Skin epidermis (tissue), 12 donors: ENCODE results near the gene IL17RA.
A peak's percentile ranks its signal among the peaks of the same experiment; 100 is the strongest.

ENCODE experiments used
- H3K27ac ChIP-seq, 21 experiments: fragments of 200-600 bp; sonication (generic) in 11 of 21; one replicate each; pipeline ENCODE4 v1.5.0; 2020; ENCODE audit warnings: mild to moderate bottlenecking in 3 of 21, inconsistent platforms in 2 of 21, moderate library complexity in 2 of 21
- H3K4me3 ChIP-seq, 7 experiments: fragments of 200-600 bp; sonication (generic) in 2 of 7; one replicate each; pipeline ENCODE4 v1.5.0; 2020; ENCODE audit warnings: inconsistent platforms in 2 of 7, mild to moderate bottlenecking in 2 of 7, moderate library complexity in 1 of 7

IL17RA gene

DNA sequence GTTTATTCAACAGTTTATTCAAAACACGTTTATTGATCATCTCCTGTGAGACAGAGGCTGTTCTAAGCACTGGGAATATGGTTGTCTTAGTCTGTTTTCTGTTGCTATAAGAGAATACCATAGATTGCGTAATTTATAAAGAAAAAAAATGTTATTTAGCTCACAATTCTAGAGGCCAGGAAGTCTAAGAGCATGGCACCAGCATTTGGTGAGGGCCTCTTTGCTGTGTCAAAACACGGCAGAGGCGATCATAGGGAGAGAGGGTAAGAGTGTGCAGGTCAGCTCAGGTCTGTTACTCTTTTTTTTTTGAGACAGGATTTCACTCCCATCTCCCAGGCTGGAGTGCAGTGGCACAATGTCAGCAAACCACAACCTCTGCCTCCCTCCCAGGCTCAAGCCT lies 5.2 kb upstream of the IL17RA start:
- Histone ChIP-seq H3K4me3 (no peak overlapping the region), H3K27ac (no peak overlapping the region)

DNA sequence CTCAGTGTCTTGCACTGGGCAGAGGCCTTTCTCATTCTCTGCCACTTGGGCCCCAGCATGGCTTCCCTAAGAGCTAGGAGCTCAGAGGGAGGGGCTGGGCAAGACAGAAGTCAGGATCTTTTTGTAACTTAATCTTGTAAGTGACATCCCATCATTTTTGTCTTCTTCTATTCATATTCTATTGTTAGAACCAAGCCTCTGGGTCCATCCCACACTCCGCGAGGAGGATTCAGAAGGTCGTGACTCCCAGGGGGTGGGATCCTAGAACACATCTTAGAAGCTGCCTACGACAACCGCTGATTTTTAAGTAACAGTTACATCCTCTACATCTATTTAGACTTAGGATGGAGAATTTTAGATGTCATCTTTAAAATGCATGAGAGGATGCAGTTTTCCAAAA lies 1.5 kb upstream of the IL17RA start:
- Histone ChIP-seq H3K27ac (no peak overlapping the region), H3K4me3 (no peak overlapping the region)

DNA sequence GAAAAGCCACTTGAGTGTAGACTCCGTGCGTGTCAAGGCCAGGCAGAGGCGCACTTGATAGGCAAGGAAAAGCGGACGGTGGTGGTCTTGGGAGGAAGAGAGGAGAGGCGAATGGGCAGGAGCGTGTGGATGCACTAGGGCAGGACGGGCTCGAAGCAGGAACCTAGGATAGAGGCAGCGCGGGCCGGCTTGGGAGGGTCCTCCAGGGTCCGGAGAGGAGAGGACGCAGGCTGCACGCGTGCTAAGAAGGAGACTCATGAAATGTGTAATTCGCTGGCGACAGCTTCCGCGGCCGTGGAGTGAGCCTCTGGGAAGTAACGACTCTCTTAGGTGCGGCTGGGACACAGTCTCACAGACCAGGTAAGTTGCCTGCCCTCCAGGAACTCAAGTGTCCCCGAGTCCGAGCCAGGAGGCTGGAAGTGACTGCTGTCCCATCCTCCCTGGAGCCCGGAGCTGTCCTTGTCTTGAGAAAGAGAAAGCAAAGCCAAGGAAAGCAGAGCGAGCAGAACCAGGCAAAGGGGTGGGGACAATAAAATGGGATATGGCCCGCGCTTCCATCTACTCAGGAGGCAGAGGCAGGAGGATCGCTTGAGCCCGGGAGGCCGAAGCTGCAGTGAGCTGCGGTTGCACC lies 874 bp upstream of the IL17RA start:
- Histone ChIP-seq H3K27ac (peak overlapping the region in 18 of 21 experiments; percentile 49 to 99 (median 93)), H3K4me3 (peak overlapping the region in 6 of 7 experiments; percentile 73 to 96 (median 90))

DNA sequence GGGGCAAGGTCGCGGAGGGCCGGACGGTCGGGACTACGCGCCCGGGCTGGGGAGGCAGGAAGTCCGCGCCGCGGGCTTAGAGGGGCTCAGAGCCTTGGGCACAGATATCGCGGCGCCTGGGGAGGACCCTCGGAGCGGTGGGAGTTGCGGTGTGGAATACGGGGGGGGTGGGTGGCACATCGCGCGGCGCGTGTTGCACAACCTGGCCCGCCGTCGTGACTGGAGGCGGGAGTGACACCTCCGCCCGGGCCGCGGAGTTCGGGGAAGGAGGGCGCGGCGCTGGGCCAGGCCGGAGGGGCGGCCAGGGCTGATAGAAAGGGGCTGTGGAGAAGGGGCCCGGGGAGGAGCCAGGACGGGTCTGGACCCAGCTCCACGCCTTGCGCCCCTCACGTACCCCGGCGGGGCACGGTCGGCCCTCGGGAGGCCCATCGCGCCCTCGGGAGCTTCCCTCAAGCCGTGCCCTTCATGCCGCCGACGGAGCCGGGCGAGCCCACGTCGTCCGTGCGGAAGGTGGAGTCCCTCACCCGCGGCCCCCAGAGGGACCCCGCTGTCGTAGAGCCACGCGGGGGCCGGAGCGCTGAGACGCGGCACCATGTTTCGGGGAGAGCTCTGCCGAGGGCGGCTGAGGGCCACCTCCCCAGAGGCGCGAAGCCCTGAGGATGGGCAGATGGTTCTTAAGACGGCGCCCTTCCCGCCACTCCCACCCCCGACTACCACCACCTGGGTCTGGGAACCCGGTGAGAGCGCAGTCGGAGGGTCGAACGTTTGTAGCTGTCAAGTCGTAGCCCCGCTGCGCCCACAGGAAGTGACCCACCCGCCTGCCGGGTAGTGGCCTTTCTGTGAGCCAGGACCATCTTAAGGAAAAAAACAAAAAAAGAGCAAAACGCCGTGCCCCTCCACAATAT lies 729 bp downstream of the IL17RA start:
- Histone ChIP-seq H3K4me3 (peak overlapping the region; percentile 63 to 96 (median 85)), H3K27ac (peak overlapping the region; percentile 79 to 99 (median 94))

DNA sequence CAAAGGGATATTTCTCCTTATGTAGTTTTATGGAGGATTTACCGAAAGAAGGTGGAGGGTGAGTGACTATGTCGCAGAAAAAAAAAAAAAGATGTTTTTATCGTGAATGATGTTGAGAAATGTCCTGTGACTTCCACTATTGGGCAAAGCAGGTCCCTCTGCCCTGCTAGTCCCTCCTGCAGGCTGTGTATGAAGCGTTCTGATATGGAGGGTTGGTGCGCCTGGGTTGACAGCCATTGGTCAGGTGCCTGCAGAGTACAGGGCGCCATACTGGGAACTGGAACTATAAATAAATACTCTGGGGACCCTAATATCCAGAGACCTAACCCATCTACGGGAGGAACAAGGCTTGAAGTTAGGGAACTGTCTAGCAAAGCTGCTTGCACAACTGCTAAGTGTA lies 1.5 kb downstream of the IL17RA start:
- Histone ChIP-seq H3K27ac (peak overlapping the region in 11 of 21 experiments; percentile 57 to 99 (median 91)), H3K4me3 (peak overlapping the region in 6 of 7 experiments; percentile 6 to 96 (median 82))

DNA sequence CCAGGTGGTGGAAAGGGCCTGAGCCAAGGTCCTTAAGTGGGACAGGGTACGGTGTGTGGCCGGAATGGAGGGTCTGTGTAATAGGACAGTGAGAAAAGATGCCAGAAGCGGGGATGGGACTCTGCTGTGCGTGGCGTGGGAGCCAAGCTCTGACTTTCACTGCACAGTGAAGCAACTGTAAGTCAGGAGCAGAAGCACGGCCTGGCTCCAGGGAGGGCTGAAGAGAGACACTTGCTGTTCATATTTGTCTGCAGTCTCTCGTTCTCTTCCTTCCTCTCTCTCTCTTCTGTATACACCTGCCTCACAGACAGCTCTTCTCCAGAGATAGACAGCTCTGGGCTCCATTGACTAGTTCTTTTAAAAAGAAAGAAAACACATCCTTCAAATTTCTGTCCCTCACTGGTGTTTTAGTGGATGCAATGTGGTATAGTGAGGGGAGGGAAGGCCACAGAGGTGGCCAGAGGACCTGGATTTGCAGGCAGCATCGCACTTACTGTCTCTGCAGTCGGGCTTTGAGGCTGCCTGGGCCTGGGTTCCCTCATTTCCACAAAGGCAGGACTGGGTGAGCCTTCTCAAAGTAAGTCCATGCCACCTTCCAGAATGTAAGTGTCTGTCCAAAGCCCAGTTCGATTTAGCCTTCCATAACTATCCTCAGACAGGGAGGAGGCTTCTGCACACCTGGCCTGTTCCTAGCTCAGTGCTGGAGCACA lies 2.1 kb downstream of the IL17RA start:
- H3K4me3 ChIP-seq, result peak overlapping the region in 5 of 7 experiments; percentile 6 to 95 (median 78)

DNA sequence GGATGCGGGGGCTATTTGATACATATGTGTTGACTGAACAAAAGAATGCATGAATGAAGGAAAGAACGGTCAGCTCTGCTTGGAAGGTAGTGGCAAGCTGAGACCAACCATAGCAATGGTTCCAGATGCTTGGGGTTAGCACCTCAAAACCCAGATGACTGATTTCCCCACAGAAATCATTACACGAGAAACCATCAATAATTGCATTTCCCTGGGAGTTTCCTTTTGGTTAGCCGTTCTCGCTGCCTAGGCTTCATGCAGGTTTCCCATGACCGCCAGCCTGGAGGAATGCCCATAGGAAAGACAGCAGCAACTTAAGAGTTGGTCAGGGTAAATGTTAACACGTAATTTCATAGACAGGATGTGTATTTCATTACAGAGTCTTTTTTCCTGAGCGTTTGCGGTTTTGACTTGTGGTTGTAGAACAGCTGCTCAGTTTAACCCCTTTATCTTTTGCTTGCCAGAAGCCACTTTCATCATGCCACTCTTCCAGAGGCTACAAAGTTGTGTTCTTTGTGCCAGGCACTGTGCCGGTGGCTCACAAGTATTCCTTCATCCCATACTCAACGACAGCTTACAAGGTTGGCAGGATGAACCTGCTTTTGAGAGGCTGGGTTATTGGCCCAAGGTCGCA lies 2.8 kb downstream of the IL17RA start:
- H3K4me3 ChIP-seq, result peak overlapping the region in 3 of 7 experiments; percentile 78 to 95 (median 85)
- H3K27ac ChIP-seq, result peak overlapping the region in 7 of 21 experiments; percentile 4 to 99 (median 57)

More for the DNA sequence above, 2.1 kb downstream of the IL17RA start:
- H3K27ac ChIP-seq, result peak overlapping the region in 9 of 21 experiments; percentile 4 to 99 (median 90)

DNA sequence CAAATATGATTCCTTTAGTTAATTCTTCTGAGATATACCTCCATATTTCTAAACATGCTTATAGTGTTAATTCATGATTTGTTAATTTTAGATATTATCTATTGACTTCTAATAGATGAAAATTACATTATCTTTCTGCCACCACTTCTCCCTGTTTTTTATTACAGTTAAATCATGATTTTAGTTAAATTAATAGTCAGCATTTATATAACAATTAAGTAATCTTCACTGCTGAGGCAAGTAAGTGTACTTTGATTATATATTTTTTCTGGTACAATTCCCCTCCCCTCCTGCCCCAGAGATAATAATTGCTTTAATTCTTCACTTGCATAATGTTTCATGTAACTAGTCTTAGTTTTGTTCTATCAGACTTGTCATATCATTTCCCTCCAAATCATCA lies 5.8 kb downstream of the IL17RA start:
- no peak overlapping the region for H3K27ac ChIP-seq
- no peak overlapping the region for H3K4me3 ChIP-seq

DNA sequence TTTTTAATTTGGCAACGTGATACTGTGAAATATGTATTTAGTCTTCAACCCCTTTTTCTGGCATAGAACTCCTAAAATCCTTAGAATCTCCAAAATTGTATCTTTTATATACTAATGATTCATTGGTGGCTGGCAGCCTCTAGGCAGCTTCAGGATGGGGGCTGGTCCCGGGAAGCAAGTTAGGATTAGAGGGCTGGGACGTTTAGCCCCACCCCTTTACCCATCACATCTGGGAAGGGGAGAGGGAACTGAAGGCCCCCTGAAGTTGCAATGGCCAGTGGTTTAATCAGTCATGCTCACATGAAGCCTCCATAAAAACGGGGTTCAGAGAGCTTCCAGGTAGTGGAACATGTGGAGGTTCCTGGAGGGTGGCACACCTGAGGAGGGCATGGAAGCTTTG lies 7.1 kb downstream of the IL17RA start:
- Histone ChIP-seq H3K4me3 (no peak overlapping the region), H3K27ac (no peak overlapping the region)

DNA sequence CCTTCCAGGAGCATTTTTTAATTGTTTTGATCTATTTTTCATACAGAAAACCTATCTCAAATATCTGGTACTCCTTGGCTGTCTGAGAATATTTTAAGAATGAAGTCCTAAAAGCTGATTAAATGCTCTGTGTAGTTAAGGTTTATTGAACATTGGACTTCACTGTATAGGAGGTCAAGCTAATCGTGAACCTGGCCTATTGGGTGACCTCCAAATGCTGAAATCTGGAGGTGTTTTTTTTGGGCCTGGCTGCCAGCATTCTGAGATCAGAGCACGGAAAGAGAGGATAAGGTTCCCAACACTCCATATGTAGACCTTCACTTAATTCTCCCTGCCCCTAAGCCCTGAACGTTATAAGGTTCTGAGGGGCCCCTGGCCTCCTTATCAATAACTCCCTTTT lies 8.3 kb downstream of the IL17RA start:
- Histone ChIP-seq H3K4me3 (no peak overlapping the region), H3K27ac (no peak overlapping the region)

DNA sequence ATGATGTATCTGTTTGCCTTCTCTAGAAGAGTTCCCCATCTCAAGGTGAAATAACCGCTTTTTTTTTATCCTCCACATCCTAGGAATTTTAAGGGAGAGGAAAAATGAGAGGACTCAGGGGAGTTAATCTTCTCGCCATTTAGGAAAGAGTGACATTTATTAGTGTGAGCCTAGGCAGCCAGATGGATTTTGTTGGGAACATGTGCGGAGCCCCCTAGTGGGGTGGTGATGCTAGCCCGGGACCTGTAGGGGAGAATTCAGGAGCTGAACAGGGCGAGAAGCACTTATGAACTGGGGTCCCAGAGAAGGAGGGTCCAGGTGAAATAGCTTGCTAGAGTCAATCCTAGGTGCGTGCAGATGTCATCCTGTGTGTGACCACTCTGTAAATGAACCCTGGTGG lies 10.7 kb downstream of the IL17RA start:
- Histone ChIP-seq H3K27ac (no peak overlapping the region), H3K4me3 (no peak overlapping the region)

DNA sequence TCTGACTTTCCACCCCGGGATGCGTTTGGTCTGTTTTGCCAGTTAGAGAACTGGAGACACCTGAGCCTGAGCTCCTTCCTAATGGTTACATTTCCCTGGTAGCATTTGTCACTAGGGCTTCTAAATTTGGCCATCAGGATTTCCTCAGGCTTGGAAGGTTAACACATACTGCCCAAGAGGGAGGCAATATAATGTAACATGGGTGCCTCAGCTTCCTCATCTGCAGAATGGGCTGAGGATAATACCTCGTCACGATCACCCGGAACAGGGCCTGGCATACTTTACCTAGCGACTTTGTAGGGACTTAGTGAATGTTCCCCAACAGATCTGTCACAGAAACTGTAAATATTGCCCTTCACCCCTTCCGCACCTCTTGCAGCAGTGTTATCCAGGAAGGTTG lies 11.3 kb downstream of the IL17RA start:
- H3K27ac ChIP-seq, result no peak overlapping the region
- H3K4me3 ChIP-seq, result no peak overlapping the region

DNA sequence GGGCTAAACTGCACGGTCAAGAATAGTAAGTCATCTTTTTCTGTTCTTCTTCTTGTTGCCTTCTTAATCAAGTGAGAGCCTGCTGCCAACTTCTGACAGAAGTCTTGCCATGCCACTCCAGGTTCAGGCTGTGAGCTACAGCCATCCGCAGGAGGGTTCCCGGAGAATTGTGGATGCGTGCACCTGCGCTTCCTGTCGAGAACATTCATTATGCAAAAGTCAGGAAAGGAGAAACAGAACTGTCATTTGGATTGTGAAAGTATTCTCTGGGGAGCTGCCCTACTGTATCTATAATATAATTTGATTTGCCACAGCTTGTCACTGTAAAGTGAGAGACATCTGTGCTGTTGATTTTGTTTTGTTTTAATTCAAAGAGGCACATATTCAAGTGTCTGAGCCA lies 12.3 kb downstream of the IL17RA start:
- H3K4me3 ChIP-seq, result no peak overlapping the region
- H3K27ac ChIP-seq, result peak overlapping the region in 2 of 21 experiments; percentile 48 to 59

DNA sequence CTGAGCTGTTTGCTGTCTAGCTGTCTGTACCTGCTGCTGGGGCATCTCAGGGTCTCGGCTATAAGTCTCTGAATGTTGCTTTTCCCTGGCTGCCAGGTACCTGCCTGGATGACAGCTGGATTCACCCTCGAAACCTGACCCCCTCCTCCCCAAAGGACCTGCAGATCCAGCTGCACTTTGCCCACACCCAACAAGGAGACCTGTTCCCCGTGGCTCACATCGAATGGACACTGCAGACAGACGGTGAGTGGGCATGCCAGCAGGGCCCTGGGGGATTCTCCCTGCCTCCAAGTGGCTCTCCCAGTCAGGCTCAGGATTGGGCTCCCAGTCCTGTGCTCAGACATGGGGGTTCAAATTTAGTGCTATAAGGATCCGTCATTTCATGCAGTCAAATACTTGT lies 12.9 kb downstream of the IL17RA start:
- Histone ChIP-seq H3K27ac (peak overlapping the region in 3 of 21 experiments; percentile 35 to 59 (median 48)), H3K4me3 (no peak overlapping the region)

DNA sequence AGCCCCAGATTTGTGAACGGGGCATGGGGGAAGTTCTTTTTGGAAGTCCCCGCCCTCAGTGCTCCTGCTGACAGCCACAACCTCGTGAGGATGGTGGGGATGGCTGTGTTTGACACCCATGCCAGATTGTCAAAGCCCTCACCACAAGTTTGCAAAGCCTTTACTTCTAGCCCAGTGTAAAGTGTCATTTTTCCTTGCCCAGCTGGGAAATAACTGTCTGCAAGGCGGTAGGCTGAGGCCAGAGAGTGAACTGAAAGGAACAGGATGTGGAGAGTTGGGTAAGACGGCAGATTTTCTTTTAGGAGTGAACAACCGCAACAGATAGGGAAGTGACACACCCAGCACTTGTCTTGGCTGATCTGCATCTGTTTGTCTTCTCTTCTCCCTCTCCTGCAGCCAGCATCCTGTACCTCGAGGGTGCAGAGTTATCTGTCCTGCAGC lies 13.6 kb downstream of the IL17RA start:
- Histone ChIP-seq H3K4me3 (no peak overlapping the region), H3K27ac (peak overlapping the region in 3 of 21 experiments; percentile 35 to 59 (median 48))

DNA sequence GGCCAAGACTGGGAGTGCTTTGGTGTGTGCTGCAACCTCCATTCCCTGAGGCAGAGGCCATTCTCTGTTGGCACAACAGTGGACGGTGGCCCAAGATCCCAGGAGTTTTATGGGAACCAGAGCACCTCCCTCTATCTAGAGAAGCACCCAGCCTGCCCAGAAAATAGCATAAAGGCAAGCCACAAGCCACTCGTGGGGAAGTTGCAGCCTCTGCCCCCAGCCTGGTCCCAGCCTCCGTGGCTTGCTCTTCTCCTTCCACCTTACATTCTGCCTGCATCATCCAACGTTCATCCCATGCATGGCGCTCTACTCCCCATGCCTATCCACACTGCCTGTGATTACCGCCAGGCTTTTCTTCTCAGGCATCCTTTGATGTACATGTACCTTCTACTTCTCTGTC lies 15.8 kb downstream of the IL17RA start:
- Histone ChIP-seq H3K27ac (peak overlapping the region in 1 of 21 experiments; percentile 55), H3K4me3 (no peak overlapping the region)

DNA sequence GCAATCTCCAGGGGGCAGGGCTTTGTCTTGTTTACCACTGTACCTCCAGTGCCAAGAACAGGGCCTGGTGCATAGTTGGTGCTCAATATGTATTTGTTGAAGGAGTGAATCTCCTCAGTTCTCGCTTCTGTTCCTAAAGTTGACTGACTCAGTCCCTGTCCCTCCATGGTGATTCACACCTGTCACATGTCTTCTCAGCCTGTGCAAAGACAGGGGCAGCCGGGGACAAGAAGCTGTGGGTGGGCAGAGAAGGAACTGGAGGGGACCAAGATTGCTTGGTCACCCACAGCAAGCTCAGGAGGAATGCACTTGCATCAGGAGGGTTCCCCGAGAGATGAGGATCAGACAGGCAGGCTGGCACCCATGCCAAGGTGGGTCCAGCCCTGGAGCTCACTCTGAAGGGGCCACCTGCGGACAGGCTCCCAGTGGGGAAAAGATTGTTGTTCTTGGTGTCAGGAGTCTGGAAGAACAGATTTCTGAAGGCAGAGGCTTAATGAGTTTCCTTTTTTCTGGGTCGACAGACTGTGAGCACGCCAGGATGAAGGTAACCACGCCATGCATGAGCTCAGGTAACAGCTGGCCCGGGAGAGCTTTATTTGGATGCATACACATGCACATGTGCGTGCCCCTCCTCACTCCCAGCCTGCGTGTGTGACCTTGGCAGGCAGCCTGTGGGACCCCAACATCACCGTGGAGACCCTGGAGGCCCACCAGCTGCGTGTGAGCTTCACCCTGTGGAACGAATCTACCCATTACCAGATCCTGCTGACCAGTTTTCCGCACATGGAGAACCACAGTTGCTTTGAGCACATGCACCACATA lies 16.9 kb downstream of the IL17RA start:
- no peak overlapping the region for H3K4me3 ChIP-seq
- peak overlapping the region in 2 of 21 experiments; percentile 10 to 18 for H3K27ac ChIP-seq

DNA sequence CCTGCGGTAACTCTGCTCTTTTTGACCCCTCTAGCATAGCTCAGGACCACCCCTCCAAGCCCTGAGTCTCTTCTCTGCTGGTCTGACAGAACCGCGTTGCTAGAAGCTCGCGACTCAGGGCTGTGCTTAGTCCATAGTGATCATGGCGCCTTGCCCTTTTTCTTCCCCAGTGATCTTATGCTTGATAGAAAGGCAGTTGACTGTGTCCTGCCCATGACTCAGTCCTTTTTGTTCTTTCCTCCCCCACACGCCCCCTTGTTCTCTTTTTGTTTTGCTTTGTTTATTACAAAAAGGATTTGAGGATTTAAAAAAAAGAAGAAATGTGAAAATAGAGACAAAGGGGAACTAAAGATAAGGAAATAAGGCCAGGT lies 17.5 kb downstream of the IL17RA start:
- H3K27ac ChIP-seq, result peak overlapping the region in 2 of 21 experiments; percentile 10 to 18

DNA sequence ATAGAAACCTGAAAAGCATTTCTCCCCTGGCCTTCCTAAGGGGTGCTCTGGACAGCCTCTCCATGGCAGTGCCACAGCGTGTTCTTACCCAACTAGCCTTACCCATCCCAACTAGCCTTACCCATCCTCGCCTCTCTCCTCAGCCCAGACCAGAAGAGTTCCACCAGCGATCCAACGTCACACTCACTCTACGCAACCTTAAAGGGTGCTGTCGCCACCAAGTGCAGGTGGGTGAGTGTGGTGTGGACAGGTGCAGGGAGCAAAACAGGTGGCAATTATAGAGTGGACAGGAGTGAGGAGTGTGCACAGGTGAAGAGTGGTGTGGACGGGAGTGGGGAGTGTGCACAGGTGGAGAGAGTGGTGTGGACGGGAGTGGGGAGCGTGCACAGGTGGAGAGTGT lies 18.6 kb downstream of the IL17RA start:
- Histone ChIP-seq H3K27ac (no peak overlapping the region), H3K4me3 (no peak overlapping the region)

More for the DNA sequence above, 17.5 kb downstream of the IL17RA start:
- no peak overlapping the region for H3K4me3 ChIP-seq
